DND-41 (cell line): ENCODE data around the gene DPP6.

ENCODE experiments used
- CTCF ChIP-seq: IDR thresholded peaks from 2 replicates; pipeline ENCODE4 v1.5.1; 2012; ENCODE audit warnings: borderline replicate concordance, low read length, moderate library complexity, mild to moderate bottlenecking; ENCODE audit not compliant: poor library complexity, severe bottlenecking; ENCODE audit errors: extremely low read depth
- EZH2 ChIP-seq: IDR thresholded peaks from 3 replicates; pipeline ENCODE4 v1.6.1; 2012; ENCODE audit warnings: borderline replicate concordance, low read depth, mild to moderate bottlenecking, moderate library complexity, low read length, inconsistent platforms; ENCODE audit not compliant: severe bottlenecking

DNA sequence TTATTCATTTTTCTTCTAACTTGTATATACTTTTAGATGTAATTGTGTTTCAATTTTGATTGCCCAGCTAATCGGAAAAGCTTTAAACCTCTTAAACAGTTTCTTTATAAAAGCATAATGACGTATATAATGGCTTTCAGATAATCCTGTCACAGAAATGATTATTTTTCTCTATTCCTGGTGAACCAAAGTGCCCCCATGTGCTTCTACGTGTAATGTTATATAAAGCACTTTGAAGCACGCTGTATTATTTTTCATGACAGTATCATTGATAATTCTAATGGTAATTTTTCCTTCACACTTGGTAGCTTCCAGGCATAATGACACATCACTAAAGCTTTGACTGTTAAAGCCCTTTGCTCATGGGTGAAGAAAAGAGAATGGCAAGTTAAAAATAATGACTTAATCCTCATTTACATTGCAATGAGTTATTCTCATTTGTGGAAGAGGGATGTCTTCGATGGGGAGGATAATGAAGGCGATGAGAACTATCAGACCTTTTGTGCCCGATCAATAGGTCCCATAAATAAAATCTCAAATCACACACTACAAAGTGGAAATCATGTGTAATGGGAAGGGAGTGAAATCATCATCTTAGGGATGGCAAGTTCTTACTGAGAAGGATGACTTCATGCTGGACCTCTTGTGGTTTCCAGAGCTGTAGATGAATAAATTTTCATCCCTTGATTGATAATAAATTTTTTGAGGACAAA is 460.1 kb downstream of the DPP6 start:
- TF ChIP-seq CTCF, result no peak
- no peak for TF ChIP-seq EZH2
